M059J (cell line): Measurements from ENCODE around the gene AGRN. TPM values are rescaled to one million over a fixed set of nuclear protein-coding genes. Genes with fewer than 3 reads are reported as not detected.
A peak's percentile ranks its signal among the peaks of the same experiment; 100 is the strongest.
"Not testable (repeated sequence)": the region's sequence is repeated elsewhere in the genome, so short reads cannot be mapped to it uniquely, and the experiment has no call there.

Source experiments
- DNase-seq: peaks from one replicate; pipeline ENCODE4 v3.0.0-alpha.2; 2012; ENCODE audit warnings: low read depth
- total RNA-seq: library from RNA; depleted of rRNA; stranded (reverse); fragments of >200 nt; shearing (Covaris generic); gene quantifications from 2 replicates; pipeline ENCODE4 v1.2.3, GENCODE V29; 2014

The AGRN gene
- total RNA-seq, 1 experiment from 2014 or later: 282 TPM

DNA sequence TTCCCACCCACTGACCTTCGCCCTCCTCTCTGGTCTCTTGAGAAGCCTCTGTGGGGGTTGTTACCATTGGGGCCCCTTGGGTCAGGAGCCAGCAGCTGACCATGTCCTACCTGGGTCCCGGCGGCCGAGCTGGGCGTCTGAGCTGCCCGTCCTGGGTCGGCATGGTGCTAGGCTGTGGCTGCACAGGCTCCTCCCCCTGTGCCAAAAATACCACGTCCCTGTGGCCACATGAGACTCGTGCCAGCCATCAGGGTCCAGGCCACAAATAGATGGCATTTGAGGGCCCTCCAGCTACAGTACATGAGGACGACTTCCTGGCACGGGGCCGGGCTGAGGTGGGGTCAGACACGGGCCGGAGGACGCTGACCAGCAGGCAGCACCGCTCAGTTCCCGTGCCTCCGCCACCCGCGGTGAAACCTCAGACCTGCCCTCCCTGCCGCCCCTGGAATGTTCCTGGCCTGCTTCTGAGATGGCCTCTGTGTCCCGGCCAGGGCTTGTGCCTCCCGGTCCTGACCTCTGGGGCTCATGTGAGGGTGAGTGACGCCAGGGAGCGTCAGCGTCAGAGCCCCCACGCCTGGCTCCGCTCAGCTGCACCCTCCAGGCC, 37.9 kb upstream of the AGRN start, which contains the start of gene PERM1:
TSS of gene PERM1 (minus strand) at position 139 of the 604 bp plus-strand sequence. CDS start 1,064 bp downstream, outside the sequence.
- DNase-seq: no peak

DNA sequence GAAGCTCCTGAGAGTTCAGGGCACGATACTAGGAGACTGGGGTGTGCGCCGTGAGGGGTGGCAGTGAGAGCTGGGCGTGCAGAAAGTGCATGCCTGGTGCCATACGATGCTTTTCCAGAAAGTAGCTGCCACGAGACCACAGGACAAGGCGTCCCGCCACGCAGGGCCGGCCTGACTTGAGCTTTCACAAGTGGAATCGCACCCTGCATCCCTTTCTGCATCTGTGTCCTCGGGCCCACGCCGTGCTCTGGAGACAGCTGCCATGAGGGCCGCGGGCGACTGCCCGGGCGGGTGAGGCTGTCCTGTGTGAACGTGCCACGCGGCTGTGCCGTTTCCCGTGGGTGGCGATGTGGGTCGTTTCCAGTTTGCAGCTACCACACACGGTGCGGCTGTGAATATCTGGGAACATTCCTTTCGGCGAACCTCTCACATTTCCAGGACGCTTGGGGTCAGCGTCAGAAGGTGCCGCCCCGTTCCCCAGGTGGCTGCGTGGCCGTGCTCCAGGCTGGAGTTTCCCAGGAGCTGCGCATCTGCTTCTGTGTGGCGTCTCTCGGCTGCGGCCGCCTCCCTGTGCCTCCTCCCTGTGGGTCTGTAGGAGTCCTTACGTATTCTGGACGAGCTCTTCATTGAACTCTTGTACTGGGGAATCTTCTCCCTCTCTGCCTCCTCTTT, 37.0 kb upstream of the AGRN start:
- DNase-seq: no peak

DNA sequence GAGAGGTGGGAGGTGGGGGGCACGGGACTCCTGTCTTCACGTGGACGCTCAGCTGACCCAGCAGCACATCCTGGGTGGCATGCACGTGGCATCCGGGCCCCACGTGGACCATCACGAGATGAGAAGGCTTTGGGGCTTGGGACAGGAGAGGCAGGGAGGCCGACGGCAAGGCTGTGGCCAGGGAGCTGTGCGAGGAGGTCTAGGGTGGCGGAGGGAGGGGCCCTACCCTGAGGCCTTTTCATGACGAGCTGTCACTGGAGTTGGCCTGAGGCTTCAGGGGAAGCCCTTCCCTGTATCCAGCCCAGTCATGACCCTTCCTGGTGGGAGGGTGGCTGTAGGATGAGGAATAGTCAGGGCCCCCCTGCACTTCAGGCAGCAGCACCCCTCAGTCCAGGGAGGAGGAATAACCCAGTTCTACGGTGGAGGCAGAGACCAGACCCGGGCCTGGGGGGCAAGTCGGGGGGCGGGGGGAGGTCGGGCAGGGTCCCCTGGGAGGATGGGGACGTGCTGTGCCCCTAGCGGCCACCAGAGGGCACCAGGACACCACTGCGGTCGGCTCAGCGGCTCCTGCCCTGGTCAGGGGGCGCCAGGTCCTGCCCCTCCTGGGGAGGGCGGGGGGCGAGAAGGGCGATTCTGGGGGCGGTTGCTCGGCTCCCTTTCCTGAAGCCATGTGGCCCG, 36.0 kb upstream of the AGRN start:
- DNase-seq: no peak

DNA sequence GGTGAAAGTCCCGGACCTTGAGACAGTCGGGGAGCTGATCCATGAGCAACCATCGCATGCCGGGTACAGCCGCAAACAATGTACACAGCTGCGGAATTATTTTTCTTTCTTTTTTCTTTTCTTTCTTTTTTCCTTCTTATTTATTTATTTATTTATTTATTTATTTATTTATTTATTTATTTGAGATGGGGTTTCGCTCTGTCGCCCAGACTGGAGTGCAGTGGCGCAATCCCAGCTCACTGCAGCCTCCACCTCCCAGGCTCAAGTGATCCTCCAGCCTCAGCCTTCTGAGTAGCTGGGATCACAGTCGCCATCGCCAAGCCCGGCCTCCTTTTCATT, 35.5 kb upstream of the AGRN start:
- no peak for DNase-seq

DNA sequence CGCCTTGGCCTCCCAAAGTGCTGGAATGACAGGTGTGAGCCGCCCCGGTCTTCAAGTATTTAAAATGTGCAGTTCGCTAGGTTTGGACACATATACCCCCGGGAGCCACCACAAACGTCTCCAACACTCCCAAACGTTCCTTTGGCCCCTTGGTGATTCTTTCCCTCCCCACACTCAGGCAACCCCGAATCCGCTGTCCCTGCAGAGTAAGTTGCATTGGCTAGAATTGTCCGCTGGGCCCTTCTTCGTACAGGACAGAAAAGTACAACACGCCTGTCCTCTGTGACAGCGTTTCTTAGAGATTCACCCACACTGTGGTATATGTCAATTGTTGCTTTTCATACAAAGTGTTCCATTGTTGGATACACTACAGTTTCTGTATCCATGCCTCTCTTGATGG, 34.8 kb upstream of the AGRN start:
- no peak for DNase-seq

DNA sequence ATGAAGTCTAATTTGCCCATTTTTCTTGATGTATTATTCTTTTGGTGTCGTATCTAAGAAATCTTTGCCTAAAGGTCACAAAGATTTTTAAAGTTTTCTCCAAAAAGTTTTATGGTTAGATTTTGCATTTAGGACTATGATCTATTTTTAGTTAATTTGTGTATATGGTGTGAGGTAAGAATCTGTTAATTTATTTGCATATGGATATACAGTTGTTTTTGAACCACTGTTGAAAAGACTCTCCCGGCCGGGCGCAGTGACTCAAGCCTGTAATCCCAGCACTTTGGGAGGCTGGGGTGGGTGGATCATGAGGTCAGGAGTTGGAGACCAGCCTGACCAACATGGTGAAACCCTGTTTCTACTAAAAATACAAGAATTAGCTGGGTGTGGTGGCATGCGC, 31.9 kb upstream of the AGRN start:
- not testable (repeated sequence) for DNase-seq

DNA sequence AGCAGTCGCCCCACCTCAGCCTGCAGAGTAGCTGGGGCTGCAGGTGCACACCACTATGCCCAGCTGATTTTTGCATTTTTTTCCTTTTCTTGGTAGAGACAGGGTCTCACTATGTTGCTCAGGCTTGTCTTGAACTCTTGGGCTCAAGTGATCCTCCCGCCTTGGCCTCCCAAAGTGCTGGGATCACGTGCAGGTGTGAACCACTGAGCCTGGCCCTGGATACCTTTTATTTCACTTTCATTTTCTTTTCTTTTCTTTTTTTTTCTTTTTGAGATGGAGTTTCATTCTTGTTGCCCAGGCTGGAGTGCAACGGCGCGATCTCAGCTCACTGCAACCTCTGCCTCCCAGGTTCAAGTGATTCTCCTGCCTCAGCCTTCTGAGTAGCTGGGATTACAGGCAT, 28.6 kb upstream of the AGRN start:
- not testable (repeated sequence) for DNase-seq

DNA sequence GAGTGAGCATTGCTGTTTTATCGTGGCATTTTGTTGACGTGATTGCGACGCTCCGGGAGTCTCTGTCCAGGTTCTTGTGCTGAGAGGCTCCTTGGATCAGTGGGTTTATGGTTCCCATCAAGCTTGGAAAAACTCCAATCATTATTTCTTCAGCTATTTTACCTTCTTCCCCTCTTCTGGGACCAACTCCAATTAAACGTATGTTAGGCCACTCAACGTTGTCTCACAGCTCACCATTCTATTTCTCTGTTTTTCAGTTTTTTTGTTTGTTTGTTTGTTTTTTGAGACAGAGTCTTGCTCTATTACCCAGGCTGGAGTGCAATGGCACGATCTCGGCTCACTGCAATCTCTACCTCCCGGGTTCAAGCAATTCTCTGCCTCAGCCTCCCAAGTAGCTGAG, 28.0 kb upstream of the AGRN start:
- DNase-seq: no peak

DNA sequence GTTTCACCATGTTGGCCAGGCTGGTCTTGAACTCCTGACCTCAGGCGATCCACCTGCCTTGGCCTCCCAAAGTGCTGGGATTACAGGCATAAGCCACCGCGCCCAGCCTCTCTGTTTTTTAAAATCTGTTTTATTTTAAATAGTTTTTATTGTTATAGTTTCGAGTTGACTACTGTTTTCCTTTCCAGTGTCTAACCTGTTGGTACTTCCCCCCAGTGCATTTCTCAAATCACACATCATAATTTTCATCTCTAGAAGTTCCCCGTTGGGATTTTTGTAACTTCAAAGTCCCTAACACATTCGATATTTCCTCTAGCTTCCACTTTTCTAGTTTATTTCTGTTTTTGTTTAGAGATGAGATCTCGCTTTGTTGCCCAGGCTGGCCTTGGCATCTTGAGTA, 27.6 kb upstream of the AGRN start:
- DNase-seq: no peak

DNA sequence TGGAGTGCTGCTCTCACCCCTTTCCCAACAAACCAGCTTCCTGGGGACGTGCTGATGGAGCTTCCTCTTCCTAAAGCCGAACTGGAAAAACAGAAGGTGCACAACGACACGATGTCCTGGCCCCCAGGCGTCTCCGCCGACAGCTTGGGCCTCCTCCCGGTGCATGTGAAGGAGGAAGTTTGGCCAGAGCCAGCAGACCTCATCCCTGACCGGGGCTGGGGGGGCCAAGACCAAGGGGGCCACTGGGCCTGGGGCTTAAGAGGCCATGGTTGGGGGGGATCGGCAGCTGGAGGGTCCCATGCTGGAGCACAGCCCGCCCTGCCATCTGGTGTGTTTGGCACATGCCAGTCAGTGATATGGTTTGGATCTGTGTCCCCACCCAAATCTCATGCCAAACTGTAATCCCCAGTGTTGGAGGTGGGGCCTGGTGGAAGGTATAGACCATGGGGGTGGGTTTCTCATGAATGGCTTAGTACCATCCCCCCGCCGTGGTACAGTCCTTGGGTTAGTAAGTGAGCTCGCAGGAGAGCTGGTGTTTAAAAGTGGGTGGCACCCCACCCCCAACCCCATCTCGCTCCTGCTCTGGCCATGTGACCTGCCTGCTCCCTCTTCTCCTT, 26.4 kb upstream of the AGRN start:
- no peak for DNase-seq

DNA sequence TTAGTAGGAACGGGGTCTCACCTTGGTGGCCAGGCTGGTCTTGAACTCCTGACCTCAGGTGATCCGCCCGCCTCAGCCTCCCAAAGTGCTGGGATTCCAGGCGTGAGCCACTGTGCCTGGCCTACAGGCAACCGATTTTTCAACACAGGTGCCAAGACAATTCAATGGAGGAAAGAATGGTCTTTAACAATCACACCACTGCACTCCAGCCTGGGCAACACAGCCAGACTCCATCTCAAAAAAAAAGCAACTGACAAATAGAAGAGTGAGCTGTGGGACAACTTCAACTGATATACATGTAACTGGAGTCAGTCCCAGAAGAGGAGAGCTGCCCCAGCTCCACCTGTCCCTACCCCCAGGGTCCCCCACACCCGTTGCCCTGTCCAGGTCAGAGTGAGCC, 25.4 kb upstream of the AGRN start:
- not testable (repeated sequence) for DNase-seq

DNA sequence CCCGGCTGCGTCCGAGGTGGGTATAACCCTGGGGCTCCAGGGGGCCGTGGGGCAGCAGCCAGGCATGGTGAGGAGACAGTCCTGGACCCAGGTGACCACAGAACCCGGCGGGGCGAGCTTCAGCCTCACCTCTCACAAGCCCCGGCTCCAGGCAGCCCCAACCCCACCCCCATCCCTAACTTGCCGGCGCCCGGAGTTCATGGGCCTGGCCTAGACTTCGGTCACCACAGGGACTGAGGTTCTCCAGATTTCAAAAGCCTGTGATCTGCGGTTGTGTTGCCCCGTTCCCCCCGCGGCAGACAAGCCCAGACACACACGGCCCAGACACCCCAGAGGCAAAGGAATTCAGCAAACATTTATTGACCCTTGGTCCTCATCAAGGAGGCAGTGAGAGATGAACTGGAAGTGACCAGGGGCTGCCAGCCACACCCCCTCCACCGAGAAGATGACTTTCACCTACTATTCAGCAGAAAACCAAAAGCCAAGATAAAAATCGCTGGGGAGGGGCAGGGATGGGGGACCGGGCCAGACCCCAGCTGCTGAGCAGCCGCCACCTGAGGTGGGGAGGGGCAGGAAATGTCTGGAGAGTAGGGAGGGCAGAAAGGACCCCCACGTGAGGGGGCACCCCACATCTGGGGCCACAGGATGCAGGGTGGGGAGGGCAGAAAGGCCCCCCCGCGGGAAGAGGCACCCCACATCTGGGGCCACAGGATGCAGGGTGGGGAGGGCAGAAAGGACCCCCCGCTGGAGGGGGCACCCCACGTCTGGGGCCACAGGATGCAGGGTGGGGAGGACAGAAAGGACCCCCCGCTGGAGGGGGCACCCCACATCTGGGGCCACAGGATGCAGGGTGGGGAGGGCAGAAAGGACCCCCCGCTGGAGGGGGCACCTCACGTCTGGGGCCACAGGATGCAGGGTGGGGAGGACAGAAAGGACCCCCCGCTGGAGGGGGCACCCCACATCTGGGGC, 24.0 kb upstream of the AGRN start:
- DNase-seq: no peak

DNA sequence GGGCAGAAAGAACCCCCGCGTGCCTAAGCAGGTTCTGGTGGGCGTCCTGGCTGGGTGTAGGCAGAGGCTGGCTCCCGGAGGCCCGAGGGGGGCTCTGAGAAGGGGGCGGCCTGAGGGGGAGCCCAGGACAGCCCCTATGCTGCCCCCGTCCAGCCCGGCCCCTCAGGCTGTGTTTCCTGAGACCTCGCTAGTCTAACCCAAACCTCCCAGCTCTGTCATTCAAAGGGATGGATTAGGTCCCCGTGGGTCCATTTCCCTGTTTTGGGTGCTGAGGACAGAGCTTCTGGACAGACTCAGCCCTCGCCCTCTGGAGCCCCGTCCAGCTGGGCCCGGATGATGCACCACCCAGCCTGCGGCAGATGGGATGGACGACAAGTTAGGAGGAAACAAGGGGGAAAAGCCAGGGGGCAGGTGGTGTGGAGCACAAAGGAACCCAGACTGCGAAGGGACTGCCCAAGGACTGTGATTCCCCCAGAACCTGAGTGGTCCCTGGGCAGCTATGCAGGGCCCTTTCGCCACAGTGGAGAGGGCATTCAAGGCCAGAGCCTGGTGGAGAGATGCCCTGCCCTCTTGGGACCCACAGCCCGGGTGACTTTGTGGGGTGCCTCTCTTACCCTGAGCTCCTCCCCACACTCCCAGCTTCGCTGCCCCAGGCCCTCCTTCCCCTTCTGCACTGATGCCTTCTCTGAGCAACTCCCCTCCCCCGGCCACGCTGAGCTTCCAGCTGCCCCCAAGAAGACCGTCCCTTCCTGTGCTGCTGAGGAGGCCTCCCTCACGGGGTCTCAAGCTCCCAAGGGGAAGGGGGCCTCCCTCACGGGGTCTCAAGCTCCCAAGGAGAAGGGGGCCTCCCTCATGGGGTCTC, 22.8 kb upstream of the AGRN start:
- DNase-seq: no peak

DNA sequence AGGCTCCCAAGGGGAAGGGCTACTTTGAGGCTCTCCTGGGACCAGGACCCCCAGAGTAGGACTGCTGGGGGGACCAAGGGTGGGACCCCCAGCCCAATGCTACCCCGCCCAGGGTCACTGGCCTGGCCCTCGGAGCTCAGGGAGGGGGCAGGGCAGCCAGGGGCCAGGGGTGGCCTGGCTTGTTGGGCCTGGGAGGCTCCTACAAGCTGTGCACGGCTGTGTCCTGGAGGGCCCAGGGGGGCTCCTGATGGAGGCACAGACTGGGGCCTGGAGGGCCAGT, 22.3 kb upstream of the AGRN start:
- no peak for DNase-seq

DNA sequence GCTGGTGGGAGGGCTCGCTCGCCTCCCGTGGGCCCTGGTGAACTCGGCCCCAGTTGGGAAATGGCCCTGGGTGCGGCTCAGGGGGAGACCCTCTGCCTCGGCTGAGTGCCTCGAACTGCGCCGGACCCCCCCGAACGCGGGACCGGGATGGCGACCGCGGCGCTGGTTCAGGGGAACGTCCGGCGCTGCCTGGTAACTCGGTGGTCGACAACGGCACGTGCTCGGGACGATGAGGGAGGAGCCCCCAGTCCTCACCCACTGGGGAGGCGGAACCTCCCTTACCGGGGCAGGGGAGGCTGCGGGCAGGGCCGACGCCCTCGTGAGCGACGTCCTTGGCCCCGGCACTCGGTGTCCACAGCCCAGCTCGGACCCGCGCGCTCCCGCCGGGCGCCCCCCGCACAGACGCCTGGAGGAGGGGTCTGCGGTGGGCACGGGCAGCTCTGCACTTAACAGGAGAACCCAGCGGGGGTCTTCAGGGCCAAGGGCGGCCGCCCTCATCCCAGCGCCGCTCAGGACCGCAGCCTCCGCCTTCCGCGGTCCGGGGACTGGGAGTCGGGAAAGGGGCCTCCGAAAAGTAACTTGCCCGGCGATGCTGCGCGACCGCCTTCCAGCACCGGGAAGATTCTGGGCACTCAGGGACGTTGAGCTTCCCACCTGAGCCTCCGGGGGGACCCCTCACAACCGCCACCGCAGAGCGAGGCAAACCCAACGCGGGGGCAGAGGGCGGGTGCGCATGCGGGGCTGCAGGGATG, 21.8 kb upstream of the AGRN start:
- no peak for DNase-seq

DNA sequence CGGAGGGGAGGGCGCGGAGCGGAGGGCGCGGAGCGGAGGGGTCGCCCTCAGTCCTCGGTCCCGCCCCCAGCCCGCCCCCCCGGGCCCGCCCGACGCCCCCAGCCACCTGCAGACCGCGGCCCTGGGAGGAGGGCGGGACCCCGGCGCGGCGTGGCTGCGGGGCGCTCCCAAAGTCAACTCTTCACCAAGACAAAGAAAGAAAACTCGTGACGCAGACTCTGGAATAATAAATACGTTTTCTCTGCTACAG, 21.2 kb upstream of the AGRN start:
- DNase-seq: no peak

DNA sequence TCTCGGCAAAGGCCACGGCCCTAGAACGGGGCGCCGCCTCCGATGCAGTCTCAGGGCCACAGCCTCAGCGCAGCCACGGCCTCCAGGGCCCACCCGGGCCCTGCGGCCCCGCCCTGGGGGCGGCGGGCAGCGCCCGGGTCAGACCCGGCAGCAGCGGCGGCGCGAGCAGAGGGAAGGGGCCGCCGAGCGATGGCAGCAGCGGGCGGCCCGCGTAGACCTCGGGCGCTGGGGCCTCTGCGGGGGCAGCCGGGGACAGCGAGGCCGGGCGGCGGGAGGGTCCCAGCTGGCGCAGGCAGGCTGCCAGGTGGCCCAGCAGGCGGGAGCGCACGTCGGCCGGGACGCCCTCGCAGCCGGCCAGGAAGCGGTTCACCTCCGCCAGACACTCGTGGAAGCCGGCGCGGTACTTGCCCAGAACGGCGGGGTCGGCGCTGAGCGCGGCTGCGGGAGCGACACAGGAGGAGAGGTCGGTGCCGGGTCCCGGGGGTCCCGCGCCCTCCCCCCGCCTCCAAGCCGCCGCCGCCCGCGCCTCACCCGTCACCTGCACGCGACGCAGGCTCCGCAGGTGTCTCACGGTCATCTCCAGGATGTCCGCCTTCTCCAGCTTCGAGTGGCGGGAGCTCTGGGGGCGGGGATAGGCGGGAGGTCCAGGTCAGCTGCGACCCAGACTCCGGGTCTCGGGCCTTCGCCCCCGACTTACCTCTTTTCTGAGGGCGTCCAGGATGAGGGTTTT, 20.8 kb upstream of the AGRN start:
- peak; percentile 52 for DNase-seq

DNA sequence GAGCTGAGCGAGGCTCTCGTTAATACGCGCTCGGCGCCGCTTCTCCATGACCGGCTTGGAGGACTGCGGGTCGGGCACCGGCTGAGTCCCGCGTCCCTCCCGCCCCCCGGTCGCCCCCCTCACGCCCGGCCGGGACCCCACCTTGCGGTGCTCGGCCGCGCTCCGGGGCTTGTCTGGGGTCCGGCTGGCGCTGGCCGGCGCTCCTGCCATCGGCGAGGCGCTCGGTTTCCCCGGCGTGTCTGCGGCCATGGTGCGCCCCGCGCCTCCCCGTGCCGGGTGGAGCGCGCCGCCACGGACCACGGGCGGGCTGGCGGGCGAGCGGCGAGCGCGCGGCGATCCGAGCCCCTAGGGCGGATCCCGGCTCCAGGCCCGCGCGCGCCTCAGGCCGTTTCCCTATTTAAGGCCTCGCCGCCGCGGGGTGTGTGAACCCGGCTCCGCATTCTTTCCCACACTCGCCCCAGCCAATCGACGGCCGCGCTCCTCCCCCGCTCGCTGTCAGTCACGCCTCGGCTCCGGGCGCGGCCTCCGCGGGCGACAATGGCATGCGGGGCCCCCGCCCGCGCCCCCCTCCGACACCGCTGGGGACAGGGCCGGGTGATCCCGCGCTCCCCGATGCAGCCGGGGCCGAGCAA, 20.1 kb upstream of the AGRN start, which contains the start of gene HES4:
TSS of gene HES4 (minus strand) at position 373 of the 632 bp plus-strand sequence. CDS start at position 249, 124 bp downstream.
- peak; percentile 90 for DNase-seq
